NCI-H2196 (cell line): ENCODE results near the gene RGS7.
"Not testable (repeated sequence)": the region's sequence is repeated elsewhere in the genome, so short reads cannot be mapped to it uniquely, and the experiment has no call there.

ENCODE experiments used
- DNase-seq: peaks from one replicate; lab custom pipeline; 2025; ENCODE audit not compliant: unreplicated experiment; lab: John Stamatoyannopoulos, UW

RGS7 gene

DNA sequence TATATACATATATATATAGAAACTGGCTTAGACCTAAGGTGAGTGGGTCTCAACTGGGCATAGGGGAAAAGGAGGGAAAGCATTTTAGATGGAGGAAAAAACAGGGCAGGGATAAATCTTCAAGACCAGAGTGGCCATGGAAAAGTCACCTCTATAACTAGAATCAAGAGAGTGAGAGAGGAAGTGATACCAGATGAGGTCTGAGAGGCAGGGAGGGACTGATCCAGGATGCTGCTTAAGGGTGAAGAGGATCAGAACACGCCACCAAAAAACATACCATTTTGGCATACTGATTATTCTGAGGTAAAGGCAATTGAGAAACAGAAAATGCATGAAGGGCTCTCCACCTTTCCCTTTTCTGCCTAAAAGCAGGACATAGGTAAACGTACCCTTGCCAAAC lies 268.9 kb downstream of the RGS7 start:
- DNase-seq: not testable (repeated sequence)

DNA sequence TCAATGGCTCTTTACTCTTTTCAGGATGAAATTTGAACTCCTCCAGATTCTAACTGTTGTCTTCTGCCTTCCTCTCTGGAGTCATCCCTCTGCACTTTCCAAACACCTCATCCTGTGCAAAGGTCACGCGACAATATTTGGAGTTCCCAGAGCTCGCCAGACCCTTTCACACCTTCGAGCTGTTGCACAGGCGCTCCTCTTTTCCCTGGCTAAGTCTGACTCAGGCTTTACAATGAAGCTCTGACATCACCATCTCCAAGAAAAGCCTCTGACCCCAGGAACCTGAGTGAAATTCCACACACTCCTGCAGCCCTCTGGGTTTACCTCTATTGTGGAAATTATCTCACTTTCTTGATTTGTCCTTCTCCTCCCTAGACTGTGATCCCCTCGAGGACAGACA lies 270.3 kb downstream of the RGS7 start:
- no peak for DNase-seq

DNA sequence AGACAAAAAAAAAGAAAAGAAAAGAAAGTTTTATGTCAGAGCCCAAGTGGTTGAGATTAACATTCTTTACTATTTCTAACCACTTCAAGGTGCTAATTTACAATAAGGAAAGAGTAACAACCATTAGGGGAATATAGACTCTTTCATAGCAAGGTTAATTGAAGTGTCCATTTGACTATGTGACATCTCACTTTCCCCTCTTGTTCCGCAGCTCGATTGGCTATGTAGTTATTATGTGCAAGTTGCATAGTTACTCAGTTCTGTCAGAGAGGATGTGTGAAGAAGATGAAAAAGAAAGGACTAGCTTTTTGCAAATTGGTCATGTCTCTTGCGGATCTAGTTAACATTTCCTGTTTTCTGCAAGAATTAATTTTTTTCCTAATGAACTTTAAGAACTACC lies 273.7 kb downstream of the RGS7 start:
- no peak for DNase-seq

DNA sequence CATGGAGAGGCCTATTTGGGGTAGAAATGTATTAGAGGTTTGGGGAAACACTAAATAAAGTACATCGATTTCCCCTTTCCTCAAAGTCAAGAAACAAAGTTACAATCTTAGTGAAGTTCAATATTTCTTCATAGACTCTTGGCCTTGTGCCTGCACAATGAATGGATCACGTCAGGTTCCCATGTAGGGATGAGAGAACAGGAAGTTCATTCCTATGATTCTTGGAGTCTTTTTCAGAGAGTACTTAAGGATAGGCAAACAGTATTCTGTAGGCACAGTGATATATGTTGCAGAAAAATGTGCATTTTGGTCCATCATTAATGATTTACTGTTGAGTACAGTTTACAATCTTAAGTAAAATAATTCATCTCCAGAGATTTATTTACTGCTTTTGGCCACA lies 275.5 kb downstream of the RGS7 start:
- no peak for DNase-seq

DNA sequence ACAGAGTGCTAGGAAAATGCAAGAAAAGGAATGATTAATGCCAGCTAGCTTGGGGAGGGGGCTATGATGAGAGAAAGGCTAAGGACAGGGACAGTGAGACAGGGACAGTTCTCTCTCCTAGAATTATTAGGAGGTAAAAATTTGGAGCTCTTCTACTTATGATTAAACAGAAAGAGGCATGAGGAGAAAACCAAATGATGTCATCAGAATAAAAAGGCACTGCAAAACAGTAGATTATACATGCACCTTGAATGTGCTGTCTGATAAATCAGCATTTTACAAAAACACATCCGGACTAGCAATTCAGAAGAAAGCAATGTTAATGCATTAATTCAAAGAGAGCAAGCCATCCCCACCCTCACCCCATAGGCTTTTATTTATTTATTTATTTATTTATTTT lies 277.5 kb downstream of the RGS7 start:
- DNase-seq: no peak

DNA sequence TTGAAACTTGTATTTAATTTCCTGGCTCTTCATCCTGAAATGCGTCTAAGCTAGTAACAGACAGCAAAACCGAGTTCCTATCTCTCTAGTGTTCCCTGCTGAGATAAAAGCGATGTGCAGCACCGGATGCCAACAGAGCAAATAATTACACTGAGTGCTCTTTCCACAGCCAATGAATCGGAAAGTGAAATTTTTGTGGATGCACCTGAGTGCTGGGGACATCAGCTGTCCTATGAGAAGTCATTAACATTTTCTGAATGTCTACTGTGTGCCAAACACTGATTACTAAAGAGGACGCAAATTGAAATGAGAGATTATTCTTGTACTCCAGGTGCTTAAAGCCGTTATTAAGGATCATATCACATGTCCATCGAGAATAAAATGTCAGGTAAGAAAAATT lies 278.0 kb downstream of the RGS7 start:
- peak; percentile 8 for DNase-seq

DNA sequence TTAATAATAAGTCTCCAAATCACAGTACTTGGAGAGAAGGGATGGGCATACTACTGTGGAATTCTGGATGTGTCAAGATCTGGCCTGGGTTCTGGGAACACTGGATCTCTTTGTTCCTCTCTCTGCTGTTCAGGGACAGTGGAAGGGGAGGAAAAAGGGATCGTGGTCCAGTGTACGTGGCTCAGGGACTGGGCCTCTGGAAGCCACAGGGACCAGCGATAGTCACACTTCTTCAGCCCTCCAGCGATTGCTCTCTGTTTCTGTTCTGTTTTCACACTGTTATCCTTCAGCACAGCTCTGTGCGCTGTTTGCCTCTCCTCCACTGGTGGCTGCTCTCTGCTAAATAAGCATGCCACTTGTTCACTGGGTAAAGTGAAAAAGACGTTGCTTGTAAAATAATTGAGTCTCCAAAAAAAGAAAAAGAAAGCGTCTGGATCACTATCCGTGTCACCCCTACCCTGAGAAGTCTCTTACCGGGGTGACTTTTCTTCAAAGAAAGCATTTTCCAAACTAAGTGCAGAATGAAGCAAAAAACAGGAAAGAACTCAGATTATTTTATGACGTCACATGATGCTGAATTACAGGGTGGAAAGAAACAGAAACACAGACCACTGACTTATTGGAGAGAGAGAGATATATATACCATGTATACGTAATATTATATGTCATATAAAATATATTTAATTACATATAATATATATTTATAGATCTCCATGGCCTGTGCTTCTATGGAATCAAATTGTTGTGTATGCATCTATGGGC lies 279.4 kb downstream of the RGS7 start:
- no peak for DNase-seq

DNA sequence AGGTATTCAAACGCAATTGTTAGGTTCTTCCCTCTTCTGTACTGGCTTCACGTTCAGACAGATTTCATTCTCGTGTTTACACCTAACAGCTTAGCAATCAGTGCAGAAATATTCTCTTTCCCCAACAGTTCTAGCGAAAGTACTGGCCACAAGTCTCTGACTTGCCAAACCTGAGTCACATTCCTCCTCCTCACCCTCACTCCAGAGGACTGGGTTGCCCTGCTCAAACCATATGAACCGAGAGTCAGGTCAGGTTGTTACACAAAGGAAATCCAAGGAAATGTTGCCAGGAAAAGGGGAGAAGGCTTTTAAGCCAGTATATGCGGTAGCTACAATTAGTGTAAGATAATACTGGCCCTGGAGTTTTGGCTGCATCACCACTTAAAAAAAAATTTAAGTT lies 282.5 kb downstream of the RGS7 start:
- no peak for DNase-seq

DNA sequence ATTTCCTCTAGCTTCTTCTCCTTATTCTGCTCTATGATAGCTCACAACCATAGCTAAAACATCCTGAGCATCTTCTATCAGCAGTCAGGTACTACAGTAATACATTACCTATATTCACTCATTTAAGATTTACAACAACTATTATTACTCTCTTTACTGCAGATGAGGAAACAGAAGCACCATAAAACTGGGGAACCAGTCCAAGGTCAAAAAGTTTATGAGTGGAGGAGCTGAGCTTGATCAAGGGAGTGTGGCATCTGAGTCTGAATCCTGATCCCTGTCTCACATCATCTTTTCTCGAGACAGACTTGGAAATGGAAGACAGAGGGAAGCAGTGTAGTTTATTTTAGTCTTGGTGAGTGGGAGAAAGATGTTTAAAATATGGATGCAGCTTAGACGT lies 288.6 kb downstream of the RGS7 start:
- DNase-seq: no peak

DNA sequence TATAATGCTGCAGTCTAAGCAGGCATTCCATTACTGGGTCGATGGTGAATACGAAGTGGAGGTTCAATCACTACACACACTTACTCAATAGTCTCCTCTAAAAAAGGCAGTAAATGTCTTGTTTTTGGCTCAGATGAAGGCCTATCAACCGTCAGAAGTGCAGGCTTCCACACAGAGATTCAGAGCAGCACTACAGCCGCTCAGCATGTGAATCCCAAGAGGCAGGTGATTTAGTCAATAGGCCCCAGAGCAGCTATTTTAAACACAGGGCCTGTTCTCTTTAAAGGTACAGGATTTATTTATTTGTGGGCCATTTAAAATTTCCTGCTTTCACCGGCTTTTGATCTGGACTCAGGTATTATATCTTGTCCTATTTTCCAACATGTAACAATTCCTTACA lies 293.7 kb downstream of the RGS7 start:
- DNase-seq: no peak

DNA sequence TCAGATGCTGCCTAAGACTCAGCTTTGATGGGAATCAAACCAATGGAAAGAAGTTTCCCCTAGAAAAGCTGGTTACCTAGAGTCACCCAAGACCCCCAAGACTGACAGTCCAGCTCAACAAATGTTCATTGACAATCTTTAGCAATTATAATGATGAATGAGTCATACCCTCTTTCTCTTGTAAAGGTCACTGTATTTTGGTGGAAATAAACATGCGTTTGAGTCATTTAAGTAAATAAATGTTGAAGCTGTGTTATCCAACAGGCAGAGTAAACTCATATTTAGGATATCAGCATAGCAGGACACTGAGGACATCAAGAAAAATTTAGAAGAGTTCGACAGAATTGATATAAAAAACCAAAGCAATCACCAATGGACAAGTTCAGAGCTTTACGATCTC lies 295.9 kb downstream of the RGS7 start:
- no peak for DNase-seq

DNA sequence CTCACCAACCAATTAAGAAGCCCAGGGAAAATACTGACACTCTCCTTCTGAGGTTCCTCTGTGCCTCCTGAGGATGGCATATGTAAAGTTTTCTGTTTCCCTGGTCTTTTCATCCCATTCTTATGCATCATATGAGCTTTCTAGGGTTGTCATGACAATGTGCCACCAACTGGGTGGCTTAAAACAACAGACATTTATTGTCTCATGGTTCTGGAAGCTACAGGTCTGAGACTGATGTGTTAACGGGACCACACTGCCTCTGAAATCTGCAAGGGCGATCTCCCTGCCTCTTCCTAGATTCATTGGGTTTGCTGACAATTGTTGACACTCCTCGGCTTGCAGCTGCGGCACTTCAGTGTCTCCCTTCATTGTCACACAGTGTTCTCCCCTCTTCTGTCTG lies 308.4 kb downstream of the RGS7 start:
- DNase-seq: no peak

DNA sequence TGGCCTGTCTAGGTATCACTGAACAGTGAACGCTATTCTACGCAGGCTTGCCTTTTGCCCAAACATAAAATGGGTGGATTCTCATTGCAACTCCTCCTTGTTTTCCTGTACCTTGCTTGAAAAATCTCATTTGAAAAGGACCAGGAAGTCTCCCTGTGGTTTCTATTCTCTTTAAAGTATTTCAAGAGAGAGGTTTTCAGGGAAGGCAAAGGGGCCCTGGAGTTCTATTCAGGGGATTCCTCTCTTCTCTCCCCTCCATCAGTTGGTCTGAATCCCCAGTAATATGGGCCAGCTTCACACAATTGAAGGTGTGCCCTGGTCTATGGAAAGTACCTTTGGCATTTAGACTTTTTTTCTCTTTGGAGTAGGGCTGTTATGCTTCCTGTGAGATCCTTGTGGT lies 311.3 kb downstream of the RGS7 start:
- DNase-seq: no peak

DNA sequence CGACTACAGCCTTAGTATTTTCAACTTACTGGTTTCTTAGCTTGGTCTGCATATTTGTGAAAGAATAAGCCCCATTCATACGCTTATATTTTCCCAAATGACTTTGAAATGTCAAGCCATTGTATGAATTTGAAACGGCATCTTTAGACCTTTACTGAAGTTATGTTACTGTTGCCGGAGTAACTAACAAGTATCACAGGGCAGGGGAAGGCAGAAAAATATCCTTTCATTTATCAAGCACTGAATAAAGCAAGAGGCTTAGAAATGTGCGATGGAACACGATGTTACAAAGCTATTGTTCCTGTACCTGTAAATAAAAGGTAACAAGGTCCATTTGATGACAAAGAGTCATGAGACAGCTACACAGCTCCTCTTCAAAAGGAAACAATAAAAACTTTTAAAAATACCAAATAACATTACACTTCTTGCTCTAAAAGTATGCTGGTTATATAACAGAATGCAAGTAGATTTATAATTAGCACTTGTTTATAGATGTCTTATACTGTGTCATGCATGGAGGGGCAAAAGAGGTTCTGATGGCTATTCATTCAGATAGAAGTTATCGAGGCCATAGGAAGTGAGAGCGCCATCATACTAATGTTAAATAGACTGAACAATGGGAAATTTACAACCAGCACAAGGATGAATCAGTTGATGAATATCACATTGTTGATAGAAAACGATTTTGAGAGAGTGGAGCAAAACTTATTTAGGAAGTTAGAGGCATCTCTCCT lies 322.6 kb downstream of the RGS7 start:
- no peak for DNase-seq

DNA sequence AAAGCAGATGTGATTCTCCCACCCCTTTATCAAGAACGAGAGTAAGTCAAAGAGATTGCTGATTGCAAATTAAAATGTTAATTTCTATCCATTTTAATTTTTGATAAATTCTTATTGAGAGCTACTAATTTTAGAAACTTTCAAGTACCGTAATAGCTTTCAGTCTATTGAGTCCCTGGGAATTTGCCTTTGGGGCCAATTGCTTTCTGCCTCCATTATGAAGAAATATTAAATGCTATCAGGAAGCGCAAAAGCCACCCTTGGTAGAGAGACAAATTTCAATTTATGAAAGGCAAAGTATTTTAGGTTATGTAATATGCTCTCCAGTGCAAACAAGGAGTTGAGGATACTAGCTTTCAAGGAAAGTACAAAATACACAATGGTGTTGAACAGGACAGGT lies 332.2 kb downstream of the RGS7 start:
- DNase-seq: no peak

DNA sequence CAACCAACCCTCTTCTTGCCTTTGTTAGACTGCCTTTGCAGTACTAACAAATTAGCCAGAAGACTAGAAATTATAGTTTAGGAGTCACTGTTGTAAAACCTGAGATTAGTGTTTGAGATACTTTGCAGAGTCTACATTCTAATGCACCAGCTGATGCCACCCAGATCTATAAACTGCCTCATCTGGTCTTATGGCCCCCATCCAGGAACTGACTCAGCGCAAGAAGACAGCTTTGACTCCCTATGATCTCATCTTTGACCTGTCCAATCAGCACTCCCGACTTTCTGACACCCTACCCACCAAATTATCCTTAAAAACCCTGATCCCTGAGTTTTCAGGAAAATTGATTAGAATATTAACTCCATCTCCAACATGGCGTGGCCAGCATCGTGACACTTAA lies 334.6 kb downstream of the RGS7 start:
- no peak for DNase-seq

DNA sequence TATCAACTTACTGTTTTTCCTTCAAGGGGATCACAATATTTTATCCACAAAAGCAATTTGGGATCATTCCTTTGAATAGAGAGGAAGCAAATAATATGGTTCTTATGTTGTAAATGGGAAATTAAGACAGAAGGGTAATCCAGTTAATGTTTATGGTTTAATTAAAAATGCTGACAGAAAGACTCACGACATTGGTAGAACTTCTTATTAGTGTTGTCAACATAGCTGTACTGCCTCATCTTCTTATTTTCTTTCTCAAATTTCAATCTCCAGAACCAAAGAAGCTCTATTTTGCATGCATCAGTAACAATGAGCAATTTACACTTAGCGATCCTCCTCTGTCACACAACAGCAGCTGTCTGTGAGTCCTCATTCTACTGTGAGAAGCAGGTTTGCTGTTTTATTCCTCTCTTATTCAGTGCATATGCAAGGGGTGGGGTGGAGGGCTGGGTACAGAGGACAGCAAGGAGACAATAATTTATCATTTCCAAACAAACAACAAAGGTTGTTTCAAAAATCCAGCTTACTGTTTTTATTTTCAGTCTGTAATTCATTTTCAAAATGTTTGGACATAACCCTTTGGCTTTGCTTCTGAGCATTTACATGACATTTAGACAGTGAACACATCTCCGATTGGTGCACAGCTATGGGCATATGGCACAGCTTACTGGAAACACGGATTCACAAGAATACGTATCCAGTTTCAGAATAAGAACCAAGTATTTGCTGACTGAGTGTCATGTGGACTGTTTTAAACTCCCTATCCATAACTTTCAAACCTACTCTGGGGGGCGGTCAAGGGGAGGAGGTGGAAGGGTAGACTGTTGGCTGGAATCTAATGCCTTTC lies 335.9 kb downstream of the RGS7 start:
- no peak for DNase-seq

DNA sequence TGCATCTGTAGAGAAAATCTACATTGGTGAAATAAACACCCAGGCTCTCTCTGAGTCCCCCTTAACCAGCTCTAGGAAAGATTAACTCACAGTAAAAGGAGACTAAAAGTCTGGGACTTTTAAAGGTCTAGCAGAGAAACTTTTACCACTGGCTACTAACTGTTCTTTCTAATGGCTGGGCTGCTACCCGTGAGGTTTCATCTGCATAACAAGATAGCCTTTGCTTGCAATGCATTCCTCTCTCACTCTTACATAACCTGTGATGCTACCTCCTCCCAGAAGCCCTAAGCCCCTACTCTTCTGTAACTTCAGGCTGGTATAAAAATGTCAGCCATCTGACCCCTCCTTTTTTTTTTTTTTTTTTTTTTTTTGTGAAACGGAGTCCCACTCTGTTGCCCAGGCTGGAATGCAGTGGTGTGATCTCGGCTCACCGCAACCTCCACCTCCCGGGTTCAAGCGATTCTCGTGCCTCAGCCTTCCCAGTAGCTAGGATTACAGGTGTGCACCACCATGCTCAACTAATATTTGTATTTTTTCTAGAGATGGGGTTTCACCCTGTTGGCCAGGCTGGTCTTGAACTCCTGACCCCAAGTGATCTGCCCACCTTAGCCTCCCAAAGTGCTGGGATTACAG lies 344.2 kb downstream of the RGS7 start:
- no peak for DNase-seq

DNA sequence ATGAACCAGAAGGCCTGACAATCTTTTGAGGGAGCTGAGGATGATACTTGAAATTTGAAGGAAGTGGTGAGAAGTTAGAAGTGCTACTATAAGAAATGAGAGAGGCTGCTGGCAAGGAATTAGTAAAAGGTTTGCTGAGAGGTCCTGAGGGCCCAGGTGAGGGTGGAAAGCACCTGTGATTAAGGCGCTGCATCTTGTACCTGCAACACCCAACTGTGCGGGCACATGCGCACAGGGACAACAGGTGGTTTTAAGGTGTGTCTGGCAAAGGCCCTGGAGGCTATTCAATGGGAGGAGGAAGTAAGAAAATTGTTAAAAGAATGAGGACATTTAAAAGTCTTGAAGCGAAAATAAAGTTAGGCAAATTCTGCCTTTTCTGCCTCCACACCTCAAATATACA lies 349.3 kb downstream of the RGS7 start:
- no peak for DNase-seq

DNA sequence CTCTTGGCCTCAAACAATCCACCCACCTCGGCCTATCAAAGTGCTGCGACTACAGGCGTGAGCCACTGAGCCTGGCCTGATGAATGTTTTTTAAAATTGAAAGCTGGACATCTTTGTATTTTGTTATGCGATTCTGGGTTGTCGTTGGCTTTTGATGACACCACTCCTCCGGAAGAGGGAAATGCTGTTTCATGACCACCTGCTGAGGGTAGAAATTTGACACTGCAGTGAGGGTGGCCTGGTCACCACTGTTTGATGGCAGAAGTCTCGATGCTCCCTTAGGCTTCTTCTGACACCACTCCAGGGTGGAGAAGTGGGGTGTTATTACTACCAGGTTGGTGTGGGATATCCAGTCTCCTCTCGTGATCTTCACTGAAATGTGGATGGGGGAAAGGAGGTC lies 357.2 kb downstream of the RGS7 start:
- DNase-seq: no peak

DNA sequence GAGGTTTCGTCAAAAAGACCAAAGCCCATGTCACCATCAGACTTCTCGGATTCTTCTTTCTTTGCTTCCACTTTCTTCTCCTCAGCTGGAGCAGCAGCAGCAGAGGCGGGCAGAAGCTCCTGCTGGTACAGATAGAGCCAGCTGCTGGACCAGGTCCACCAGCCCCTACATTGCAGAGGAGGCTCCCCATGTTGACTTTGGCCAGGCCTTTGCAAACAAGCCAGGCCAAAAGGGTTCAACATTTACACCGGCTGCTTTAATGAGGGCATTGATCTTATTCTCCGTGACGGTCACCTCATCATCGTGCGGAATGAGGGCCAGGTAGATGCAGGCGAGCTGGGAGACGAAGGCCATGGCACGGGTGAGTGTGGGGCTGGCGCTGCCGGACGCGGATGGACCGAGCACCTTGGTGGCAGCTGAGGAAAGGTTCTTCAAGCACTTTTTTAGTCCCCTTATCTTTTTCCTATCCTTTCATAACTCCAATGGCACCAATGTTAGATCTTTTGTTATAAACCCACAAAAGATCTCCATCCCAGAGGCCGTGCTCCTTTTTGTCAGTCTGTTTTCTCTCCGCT lies 358.5 kb downstream of the RGS7 start:
- no peak for DNase-seq
